Breast epithelium (tissue), 3 donors: Measurements from ENCODE around the gene SENP8.

Experiments used
- CTCF ChIP-seq, 3 donors: fragments of 450-650 bp; IDR thresholded peaks; one replicate each; pipeline ENCODE4 v1.5.1; 2016 to 2017; ENCODE audit warnings: antibody characterized with exemption in 3 of 3, mild to moderate bottlenecking in 3 of 3, moderate library complexity in 3 of 3
- POLR2A ChIP-seq: fragments of 450-650 bp; IDR thresholded peaks from one replicate; pipeline ENCODE4 v1.6.1; 2016; ENCODE audit warnings: antibody characterized with exemption, mild to moderate bottlenecking, moderate library complexity

- TF ChIP-seq CTCF (IDR thresholded peaks at IDR 0.05) (no peak), POLR2A (no peak)
Observed at GRCh38 chr15:72133211-72133610, 15.0 kb downstream of the SENP8 start.
